NCI-H2171 (cell line): ENCODE results near the gene SMTNL2.
A peak's percentile ranks its signal among the peaks of the same experiment; 100 is the strongest.
"Not testable (repeated sequence)": the region's sequence is repeated elsewhere in the genome, so short reads cannot be mapped to it uniquely, and the experiment has no call there.

Experiments used
- DNase-seq: peaks from one replicate; lab custom pipeline; 2025; lab: John Stamatoyannopoulos, UW

The SMTNL2 gene

DNA sequence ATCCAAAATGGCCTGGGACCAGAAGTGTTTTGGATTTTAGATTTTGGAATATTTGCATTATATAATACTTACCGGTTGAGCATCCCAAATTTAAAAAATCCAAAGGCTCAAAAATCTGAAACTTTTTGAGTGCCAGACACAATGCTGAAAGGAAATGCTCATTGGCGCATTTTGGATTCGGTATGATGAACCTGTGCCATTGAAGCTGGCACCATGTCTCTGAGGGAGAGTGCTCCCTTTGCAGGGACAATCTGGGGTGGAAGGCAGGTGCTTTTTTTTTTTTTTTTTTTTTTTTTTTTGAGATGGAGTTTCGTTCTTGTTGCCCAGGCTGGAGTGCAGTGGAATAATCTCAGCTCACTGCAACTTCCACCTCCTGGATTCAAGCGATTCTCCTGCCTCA, 17.7 kb downstream of the SMTNL2 start:
- DNase-seq: no peak

DNA sequence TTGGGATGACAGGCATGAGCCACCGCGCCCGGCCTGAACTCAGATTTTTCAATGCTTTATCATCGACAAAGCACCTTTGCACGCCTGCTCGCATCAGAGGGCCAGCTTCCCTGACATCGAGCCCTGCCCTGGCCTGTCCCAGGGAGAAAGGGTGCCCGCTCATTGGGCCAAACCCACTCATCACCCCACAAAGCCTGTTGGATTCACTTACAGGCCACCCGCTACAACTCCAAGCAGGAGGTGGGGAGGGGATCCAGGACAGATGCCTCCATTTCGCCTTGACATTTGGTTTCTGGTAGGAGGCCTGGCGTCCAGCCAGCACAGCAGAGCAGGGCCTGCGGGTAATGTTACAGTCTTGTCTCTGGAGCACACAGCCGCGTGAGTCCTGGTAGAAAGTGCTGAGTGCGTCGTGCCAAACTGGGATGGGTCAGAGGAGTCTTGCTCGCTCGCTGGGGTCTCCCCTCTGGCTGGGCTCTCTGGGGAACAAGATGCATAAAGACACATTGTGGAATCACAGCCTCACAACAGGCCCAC, 19.8 kb downstream of the SMTNL2 start:
- peak; percentile 96 for DNase-seq

DNA sequence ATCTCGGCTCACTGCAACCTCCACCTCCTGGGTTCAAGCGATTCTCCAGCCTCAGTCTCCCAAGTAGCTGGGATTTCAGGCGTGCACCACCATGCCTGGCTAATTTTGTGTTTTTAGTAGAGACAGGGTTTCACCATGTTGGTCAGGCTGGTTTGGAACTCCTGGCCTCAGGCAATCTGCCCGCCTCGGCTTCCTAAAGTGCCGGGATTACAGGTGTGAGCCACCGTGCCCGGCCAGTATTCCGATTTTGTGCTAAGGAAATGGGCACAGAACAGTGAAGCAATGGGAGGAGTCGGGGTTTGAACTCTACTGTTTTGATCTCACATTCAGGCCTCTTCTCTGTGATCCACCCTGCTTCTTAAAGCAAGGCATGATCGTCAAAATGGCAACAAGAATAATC, 20.4 kb downstream of the SMTNL2 start:
- DNase-seq: not testable (repeated sequence)

DNA sequence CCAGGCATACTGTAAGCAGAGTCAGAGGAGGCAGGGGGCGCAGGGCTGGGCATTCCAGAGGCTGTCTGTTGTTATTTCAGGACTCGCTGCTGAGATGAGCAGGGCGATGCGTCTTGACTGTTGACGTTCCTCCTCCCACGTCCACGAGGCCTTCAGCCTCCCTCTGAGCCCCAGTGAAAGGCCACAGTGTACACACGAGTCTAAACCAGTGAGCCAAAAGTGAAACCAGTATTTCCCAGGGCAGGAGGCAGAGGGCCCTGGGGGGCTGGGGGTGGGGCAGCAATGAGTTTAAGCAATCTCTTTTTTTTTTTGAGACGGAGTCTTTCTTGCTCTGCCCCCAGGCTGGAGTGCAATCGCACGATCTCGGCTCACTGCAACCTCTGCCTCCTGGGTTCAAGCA, 21.5 kb downstream of the SMTNL2 start:
- no peak for DNase-seq

DNA sequence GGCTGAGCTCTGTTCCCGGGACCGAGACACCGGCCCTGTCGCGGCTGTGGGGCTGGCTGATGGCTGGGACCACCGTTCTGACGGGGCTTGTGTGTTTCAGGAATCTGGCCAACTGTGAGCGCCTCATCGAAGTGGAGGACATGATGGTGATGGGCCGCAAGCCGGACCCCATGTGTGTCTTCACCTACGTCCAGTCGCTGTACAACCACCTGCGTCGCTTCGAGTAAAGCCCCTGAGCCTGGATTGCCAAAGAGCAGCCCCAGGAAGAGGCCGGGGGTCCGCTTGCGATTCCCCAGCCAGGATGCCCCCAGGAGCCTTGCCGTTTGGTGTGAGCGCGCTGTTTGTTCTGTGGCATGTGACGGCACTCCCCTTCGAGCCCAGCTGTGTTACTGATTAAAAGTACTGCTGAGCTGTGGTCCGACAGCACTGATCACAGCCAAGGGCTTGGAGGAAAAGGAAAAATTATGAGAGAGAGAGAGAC, 23.0 kb downstream of the SMTNL2 start:
- no peak for DNase-seq

DNA sequence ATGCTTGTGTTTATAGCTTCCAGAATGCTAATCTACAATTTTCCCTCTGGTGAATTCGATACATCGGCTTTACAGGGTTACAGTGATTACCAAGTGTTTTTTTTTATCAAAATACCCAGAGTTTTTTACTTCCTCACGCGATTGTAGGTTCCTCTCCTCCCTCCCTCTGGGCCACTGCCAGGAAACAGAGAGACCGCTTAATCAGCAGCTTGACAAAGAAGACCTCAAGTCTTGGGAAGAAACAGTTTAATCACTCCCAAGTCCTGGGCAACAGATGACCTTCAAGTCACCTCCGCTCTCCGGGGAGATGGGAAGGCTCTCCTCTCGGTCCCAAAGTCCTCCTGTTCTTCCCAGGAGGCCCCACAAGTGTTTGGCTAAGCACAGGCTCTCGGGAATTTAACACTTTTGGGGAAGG, 23.5 kb downstream of the SMTNL2 start:
- peak; percentile 24 for DNase-seq

DNA sequence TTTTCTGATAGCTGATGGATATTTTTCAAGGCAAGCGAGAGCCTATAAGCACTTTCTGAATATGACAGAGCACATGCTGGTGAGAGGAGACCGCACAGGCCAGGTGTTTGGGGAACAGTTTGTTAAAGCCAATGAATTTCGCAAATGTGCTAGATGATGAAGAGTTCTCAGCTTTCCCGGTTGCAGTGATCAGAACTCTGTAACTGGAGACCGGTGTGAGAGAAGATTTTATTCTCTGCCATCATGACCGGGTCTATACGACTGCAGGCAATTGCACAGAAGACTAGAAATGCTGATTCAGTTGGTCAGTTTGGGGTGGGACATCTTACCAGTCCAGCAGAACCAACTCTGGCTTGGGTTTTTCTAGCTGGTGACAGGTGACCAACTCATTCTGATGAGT, 25.4 kb downstream of the SMTNL2 start:
- DNase-seq: no peak

DNA sequence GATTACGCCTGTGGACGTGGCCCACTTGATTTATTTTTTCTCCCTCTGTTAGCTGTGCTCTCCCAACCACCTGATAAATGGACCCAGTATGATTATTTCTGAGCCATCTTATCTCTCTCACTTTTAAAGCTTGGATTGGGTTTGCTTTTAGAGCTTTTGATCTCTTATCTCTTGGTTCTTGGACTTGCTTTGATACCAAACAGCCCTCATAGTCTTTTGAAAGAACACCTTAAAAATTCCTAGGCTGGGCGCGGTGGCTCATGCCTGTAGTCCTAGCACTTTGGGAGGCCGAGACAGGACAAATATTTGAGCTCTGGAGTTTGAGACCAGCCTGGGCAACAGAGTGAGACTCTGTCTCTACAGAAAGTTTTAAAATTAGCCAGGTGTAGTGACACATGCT, 25.8 kb downstream of the SMTNL2 start:
- DNase-seq: no peak

DNA sequence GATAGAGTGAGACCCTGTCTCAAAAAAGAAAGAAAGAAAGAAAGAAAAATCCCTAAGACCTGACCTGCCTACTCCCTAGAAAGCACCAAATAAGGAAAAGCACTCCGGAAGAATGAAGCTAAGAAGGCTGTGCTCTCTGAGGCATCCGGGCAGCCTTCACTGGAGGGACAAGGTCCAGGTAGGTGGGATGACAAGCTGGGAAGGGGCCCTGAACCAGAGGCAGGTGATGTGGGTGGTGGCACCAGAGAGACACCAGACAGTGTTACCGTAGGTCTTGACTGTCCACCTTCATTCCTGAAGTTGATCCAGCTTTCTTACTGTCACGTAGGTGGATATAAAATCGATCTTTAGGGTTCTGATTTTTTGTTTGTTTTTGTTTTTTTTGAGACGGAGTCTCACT, 26.3 kb downstream of the SMTNL2 start:
- DNase-seq: no peak

DNA sequence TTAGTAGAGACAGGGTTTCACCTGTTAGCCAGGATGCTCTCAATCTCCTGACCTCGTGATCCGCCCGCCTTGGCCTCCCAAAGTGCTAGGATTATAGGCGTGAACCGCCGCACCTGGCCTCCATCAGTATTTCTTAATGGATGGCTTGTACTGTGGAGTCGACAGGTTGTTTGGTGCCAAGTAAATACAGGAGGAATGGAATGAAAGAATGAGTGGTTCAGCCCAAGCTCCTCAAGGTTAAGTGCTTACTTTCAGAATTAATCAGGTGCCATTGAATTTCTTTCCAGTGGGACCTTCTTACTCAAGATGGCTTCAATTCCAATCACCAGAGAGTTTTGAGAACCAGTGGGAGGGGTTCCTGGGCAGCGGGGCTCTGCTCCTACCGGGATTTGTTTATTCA, 32.1 kb downstream of the SMTNL2 start:
- DNase-seq: peak; percentile 51

DNA sequence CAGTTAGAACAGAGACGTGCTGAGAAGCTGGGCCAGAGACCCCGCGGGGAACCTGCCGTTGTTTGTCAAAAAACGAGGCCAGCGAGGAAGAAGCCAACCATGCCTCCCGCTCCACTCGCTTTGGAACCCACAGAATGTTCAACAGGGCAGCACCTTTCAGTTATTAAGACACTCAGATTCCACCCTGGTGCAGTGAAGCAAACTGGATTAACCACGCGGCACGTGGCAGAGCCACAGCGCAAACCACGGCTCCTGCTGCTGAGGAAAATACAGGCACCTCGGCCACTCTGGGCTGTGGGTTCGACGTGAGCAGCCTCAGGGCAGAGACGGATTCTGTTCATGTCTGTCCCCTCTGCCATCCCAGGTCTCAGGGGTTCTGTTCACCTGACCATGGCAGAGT, 32.8 kb downstream of the SMTNL2 start:
- DNase-seq: no peak

DNA sequence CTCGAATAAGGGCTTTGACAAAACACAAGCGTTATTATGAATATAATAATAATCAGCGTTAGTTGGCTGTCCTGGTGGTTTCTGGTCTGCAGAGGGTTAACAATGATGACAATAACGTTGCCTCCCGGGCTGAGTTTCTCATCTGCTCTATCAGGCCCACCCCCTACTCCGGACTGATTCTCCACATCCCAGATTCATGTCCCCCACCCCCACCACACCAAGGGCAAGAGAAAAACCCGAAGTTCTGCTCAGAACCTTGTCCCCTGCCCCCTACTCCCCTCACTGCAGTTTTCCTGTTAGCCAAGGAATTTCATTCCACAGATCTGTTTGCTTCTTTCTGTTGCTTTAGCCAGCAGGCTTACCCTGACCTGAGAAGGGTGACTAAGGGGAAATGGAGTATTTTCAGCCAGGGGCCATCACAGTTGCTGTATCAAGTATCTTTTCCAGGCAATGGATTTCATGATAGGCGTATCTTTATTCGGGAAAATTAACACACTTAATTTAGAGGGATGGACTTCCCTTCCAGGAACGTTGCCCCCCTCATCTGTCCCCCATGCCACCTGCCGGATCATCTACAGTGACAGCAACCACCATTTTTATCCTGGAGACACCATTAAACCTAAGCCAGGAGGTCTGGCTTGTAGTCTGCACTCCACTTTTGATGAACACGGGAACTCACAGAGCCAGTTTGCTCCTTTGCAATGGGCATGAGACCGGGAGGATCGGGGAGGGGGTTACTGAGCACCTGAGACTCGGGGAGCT, 33.4 kb downstream of the SMTNL2 start:
- DNase-seq: no peak

DNA sequence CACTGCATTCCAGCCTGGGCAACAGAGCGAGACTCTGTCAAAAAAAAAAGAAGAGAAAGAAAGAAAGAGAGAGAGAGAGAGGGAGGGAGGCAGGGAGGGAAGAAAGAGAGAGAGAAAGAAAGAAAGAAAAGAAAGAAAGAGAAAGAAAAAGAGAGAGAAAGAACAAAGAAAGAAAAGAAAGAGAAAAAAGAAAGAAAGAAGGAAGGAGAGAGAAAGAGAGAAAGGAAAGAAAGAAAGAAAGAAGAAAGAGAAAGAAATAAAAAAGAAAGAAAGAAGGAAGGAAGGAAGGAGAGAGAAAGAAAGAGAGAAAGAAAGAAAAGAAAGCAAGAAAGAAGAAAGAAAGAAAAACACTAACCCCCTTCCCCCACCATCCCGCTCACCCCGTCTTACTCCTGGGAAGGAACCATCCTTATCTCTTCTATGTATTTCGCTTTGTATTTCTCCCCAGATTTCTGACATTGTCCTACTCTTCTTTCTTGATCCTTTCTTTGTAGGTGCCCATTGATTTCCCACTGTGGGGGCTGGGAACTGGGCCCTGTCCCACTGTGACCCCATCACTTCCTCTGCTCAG, 36.3 kb downstream of the SMTNL2 start:
- DNase-seq: no peak

DNA sequence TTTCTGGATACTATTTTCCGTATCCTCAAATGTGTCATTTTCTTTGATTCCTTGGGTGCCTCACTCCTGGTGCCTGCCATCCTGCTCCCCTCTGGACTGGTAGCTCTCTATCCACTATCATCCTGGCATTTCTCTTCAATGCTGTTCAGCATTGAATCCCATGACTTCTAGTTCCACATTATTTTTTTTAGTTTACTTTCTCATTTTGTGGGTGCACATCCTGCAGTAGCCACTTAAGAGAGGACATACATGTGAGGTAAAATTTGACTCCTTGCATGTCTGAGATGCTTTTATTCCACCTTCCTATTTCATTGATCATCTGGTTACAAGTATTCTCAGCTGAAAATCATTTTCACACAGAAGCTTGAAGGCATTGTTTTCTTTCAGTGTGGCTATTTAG, 38.0 kb downstream of the SMTNL2 start:
- no peak for DNase-seq

DNA sequence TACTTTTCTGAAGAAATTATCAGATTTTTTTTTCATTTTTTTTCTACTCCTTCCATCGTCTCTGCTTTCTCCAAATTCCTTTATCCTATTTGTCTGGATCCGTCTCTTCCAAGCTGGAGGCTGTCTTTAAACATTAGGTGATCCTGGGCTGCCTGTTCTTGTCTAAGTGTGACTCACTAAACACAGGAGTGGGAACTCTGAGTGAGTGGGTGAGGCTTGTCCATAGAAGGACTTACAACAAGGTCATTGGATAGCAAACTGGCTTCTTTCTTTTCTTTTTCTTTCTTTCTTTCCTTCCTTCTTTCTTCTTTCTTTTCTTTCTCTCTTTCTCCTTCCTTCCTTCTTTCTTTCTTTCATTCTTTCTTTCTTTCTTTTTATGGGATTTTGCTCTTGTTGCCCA, 38.9 kb downstream of the SMTNL2 start:
- no peak for DNase-seq

DNA sequence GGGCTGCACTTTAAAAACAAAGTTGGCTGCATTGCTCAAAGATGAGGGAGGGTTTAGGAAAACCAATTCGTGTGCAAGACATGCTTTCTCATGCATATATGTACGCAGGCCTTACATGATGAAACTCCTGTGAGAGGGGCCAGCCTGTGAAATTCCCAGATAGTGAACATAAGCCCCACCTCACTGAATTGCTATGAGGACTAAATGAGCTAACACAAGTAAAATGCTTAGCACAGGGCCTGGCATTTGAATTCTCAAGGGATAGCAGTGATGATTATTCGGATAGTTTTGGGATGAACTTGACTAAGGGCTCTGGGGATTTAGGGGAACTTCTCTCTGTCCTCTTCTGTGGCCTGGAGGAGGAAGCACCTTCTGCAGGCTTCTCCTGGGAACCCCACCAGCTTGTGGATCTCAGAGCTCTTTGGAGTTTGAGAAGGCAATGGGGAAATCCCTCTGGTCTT, 40.2 kb downstream of the SMTNL2 start:
- not testable (repeated sequence) for DNase-seq

DNA sequence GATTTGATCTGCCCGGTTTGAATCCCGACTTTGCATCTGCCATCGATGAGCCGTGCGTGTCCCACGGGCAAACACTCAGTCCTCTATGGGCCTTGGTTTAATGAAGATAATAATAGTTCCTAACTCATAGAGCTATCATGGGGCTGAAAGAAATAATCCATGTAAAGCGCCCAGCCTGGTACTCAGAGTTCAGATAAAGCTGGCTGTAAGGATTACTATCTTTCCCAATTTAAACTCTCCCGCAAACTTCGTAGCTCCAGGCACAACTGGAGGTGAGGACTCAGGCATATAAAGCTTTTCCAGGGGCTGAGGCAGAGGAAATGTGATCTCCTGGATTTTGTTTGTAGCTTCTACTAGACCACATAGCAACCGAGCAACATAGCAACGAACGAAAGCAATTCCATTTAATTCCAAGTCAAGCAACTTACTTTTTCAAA, 40.9 kb downstream of the SMTNL2 start:
- no peak for DNase-seq

DNA sequence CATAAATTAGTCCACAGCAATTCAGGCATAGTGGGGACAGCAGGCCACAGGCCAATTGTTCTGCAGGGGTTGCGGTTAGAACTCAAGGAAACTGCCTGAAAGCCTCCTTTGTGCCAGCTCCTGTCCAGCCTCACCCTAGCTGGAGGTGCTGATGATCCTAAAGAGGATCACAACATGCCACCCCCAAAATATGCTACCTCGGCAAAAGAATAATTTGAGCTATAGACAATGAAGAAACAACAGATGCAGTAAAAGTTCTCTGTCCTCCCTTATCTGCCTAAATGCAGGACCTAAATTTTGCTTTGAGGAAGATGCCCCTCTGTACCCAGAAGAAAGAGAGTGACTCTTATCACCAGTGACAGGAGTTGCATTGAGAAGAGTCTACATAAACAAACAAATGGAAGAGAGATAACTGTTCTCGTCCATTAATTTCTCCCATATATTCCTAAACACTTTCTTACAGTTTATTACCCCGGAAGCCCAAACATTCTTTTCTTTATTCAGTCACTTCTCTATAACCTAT, 42.5 kb downstream of the SMTNL2 start:
- DNase-seq: no peak

DNA sequence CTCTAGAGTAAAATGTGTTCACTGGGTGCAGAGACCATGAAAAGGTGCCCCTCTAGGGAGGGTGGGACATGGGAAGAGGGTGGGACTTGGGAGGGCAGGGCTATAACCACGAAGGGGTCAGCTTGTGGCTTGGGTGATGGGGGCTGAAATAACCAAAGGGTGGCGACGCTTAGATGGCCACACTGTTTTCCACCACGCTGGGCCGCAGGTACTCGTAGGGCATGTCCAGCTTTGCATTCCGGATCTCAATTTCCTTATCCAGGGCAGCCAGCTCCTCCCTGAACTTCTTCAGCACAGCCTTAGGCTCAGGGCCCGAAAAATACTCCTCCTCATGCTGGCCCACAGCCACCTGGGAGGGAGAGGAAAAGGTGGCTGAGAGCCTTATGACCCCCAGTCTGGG, 47.1 kb downstream of the SMTNL2 start:
- no peak for DNase-seq

DNA sequence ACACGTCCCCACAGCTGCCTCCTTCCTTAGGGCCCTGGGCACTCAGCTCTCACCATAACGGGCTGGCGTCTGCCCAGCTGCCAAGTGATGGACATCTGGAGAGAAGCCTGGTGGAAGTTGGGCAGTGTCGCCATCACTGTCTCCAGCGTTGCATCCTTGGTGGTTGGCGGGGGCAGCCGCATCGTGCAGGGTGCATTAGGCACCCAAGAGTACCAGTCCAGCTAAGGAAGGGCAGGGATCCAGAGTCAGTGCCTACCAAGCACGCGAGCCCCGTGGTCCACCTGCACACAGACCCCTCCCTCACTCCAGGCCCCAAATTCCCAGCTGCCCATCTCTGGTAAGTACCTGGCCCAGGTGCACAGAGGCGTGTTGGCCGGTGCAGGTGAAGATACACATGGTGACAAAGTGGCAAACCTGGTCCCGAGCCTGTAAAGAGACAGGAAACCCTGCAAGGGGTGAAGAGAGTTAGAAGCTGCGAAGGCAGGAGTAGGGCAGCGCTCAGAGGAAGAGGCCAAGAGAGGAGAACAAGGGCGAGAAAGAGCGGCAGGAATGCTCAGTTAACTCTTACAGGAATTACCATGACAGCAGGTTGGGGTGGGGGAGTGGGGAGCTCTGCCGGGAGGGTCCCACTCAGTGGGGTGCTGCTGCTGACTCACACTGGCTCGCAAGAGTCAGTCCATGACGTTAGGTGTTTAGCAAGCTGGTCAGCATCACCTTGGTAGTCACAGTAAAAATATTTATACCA, 47.7 kb downstream of the SMTNL2 start:
- DNase-seq: no peak

DNA sequence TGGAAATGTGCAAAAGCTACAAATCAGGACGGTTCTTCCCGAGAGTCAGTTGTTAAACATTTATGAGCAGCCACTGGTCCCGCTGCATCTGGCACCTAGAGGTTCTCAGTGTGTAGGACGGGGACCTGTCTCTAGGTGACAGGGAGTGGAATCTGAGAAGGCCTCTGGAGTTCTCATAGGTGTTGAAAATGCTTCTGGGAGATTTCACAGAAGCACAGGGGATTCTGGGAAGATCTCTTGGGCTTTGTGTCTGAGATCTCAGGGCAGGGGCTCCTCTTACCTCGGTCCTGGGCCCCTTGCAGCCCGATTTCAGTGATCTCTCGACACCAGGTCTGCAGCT, 48.2 kb downstream of the SMTNL2 start:
- DNase-seq: no peak

DNA sequence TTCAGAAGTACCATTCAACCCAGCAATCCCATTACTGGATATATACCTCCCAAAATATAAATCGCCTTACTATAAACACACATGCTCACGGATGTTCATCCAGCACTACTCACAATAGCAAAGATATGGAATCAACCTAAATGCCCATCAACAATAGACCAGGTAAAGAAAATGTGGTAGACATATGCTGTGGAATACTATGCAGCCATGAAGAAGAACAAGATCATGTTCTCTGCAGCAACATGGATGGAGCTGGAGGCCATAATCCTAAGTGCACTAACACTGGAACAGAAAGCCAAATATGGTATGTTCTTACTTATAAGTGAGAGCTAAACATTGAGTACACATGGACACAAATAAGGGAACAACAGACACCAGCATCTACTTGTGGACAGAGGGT, 49.3 kb downstream of the SMTNL2 start:
- DNase-seq: no peak

DNA sequence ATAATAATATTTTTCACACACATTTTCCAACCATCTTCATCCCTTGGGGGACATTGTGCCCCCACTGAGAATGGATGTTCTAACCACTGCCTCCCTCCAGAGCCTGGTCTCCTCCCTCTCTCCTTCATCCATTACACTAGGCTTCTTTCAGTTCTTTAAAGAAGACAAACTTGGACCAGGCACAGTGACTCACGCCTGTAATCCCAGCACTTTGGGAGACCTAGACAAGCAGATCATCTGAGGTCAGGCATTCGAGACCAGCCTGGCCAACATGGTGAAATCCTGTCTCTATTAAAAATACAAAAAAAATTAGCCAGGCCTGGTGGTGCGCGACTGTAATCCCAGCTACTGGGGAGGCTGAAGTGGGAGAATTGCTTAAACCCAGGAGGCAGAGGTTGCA, 50.6 kb downstream of the SMTNL2 start:
- no peak for DNase-seq
